H4 (cell line): ENCODE measurements around the gene NUBP2. TPM values are rescaled to one million over a fixed set of nuclear protein-coding genes. Genes with fewer than 3 reads are reported as not detected.
"Not testable (repeated sequence)": the region's sequence is repeated elsewhere in the genome, so short reads cannot be mapped to it uniquely, and the experiment has no call there.

Experiments used
- DNase-seq: peaks from one replicate; pipeline ENCODE4 v3.0.0-alpha.2; 2015; ENCODE audit warnings: low spot score
- total RNA-seq: library from RNA; depleted of rRNA; stranded (reverse); fragments of >200 nt; shearing (Covaris generic); gene quantifications from 2 replicates; pipeline ENCODE4 v1.2.3, GENCODE V29; 2014

Gene NUBP2
- total RNA-seq, 1 experiment from 2014 or later, result 38.9 TPM

DNA sequence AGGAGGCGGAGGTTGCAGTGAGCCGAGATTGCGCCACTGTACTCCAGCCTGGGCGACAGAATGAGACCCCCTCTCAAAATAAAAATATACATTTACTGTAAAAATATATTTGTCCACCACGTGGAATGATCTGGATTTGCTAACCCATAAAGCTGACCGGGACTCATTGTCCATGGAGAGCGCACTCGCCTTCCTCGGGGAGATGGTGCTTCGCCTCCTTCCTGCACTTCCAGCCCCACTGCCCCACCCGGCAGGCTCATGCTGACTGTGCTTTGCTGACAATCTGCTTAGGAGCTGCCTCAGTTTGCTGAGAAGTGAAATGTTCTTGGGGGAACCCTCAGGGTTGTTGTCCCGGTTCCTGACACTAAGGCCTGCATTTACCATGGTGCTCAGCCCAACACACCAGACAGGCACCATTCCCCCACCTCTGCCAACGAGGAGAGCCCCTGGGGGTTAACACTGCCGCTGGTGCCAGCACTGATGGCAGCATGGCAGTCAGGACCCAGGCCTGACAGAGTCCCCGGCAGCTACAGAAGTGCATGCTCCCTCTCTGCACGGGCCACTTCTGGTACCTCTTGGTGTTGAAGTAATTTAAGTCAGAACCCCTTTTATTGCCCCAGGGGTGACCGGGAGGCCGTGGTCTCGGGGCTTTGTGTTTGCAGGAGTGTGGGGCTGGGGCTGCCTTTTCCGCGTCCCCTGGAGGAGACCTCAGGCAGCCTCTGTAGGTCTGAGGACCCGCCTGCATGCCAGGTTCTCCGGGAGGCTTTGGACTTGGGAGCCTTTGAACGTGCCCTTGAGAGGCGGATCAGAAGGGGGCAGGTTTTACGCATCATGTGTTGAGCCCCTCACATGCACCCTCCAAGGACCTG lies 2.5 kb downstream of the NUBP2 start:
- DNase-seq, result no peak

GRCh38 chr16:1785846-1786170 lies 3.0 kb downstream of the NUBP2 start:
- DNase-seq, result no peak

GRCh38 chr16:1786242-1787055 lies 3.7 kb downstream of the NUBP2 start:
- no peak for DNase-seq

DNA sequence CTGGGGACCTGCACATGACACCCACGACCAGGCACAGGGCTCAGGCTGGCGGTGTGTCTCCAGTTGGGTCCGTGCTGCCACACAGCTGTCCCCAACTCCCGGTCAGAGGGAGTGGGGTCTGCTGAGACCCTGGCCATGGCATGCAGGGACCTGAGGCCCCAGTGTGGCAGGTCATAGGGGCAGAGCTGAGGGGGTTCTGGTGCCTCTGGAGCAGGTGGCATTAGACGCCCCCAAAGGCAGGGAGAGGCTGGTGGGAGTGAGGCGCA lies 4.2 kb downstream of the NUBP2 start:
- DNase-seq, result no peak

GRCh38 chr16:1787322-1788094 lies 4.7 kb downstream of the NUBP2 start:
- no peak for DNase-seq

DNA sequence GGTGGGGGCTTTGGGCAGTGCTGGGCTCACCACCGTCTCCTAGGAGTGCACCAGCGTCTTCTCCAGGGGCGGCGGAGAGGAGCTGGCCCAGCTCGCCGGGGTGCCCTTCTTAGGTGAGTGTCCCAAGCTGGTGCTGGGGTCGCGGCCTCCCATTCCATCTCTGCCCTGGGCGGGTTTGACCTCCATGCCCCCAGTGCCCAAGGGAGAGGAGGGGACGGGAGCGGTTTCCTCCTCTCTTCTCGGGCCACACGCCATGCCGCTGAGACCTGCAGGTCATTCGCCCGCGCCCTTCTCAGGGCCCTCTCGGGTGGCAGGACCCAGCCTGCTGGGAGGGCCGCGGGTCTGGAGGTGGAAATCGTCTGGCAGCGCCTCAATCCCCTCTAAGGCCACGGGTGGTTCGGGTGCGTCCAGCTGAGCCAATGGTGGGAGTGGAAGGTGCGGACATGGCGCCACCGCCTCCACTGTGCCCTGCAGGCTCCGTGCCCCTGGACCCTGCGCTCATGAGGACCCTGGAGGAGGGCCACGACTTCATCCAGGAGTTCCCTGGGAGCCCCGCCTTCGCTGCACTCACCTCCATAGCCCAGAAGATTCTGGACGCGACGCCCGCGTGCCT lies 5.4 kb downstream of the NUBP2 start:
- no peak for DNase-seq

- no peak for DNase-seq
These were observed 5.9 kb downstream of the NUBP2 start for GRCh38 chr16:1788708-1789100.

DNA sequence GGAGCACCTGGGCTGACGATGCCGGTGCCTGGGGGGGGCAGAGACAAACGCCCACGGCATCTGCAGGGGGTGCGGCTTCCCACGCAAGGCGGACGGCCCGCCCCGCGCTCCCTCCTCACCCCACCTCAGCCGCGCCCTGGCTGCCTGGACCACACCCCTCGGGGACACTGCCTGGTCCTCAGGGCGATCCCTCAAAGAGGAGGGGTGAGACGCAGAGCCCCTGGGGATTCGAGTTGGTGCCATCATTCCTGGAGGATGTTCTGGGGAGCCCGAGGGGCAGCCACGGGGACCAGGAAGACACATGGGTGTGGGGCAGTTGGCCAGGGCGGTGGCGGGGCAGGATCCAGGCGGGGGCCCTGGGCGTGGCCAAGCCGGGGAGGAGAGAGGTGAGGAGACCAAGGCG lies 6.9 kb downstream of the NUBP2 start:
- no peak for DNase-seq

DNA sequence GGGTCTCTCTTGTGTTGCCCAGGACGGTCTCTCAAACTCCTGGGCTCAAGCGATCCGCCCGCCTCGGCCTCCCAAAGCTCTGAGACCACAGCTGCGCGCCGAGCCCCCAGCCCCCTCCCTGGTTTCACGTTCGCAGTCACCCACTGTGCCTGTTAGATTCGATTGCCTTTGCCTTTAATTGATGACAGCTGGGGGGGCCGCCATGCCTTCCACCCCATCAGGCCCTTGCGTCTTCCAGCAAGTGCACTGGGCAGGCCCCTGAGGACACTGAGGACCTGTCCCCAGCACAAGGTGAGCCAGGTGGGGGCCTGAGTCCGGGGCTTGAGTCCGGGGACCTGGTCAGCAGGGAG lies 7.5 kb downstream of the NUBP2 start:
- DNase-seq, result no peak

DNA sequence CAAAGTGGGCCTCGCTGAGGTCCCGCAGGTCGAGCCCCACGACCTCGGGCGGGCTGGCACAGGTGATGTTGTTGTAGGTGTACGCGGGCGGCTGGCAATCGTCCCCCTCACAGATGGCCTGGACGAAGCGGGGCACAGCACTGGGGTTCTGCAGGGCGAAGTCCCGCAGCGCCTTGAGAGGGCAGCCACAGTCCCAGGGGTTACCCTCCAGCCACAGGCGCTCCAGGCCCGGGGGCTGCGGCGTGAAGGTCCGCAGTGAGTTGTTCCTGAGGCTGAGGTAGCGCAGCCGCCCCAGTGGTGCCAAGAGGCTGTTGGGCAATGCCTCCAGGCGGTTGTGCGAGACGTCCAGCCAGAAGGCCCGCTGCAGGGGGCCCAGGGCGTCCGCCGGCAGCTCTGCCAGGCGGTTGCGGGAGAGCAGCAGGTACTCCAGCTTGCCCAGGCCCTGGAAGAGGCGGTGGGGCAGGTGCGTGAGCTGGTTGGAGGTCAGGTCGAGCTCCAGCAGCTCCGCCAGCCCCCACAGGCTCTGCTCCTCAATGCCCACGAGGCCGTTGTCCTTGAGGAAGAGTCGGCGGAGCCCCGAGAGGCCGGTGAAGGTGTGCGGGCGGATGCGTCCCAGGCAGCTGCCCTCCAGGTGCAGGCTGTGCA lies 8.0 kb downstream of the NUBP2 start:
- no peak for DNase-seq

GRCh38 chr16:1791256-1791942 lies 8.6 kb downstream of the NUBP2 start:
- no peak for DNase-seq

- DNase-seq, result no peak
These were observed 9.4 kb downstream of the NUBP2 start for GRCh38 chr16:1791943-1792812.

- DNase-seq, result no peak
These were observed 10.2 kb downstream of the NUBP2 start for GRCh38 chr16:1792836-1793577.

DNA sequence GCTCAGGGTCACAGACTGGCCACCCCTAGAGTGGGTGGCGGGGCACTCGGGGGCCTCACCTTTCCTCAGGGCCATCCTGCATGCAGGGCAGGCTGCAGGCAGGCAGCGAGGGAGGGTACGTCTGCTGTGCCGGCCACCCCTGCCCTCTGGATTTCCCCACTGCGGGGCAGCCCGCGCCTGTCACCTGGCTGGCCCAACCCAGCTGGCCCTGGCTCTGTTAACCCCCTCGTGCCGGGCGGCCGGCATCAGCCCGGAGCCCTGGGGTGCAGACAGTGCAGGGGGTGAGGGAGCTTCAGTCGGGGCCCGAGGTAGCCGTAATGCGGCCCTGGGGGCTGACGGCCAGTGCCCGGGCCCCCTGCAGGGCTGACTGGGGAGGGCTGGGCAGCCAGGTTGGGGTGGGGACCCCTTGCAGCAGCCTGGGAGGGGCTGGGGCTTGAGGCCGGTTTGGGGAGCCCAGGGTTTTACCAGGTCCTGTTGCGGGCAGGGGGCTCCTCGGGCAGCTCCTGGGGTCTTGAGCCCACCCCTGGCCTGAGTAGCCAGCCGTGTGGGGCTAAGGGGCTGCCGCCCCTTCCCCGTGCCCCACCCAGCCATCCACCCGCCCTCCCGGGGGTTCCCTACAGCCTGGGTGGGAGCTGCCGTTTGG lies 10.9 kb downstream of the NUBP2 start, which contains the start of gene IGFALS:
TSS of gene IGFALS (minus strand) at position 128 of the 643 bp plus-strand sequence. CDS start at position 75, 53 bp downstream.
- no peak for DNase-seq

DNA sequence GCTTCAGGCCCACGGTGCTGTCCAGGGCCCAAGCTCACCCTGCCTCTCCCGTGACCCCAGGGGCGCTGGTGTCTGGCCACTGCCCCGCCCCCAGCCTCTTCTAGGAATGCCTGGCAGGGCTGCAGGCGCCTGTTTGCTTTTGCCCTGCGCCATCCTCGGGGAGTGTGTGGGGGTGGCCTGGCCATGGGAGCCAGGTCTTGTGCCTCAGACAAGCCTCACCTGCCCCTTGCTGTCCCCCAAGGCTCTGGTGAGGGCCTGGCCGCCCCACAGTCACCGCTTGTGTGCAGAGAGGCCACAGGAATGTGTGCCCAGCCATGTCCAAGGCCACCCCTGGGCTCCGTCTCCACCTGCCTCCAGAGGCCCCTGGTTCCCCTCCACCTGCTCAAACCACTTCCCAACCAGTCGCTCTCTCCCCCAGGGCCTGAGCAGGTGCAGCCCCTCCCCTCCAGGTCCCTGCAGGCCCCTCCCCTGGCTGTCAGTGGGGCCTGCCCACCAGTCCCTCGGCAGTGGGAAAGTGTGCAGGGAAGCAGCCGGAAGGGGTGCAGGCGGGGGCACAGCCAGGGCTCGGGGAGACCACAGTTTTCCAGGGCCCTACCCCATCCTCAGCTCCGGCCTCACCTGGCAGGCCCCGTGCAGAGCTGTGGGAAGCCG lies 11.6 kb downstream of the NUBP2 start:
- no peak for DNase-seq

DNA sequence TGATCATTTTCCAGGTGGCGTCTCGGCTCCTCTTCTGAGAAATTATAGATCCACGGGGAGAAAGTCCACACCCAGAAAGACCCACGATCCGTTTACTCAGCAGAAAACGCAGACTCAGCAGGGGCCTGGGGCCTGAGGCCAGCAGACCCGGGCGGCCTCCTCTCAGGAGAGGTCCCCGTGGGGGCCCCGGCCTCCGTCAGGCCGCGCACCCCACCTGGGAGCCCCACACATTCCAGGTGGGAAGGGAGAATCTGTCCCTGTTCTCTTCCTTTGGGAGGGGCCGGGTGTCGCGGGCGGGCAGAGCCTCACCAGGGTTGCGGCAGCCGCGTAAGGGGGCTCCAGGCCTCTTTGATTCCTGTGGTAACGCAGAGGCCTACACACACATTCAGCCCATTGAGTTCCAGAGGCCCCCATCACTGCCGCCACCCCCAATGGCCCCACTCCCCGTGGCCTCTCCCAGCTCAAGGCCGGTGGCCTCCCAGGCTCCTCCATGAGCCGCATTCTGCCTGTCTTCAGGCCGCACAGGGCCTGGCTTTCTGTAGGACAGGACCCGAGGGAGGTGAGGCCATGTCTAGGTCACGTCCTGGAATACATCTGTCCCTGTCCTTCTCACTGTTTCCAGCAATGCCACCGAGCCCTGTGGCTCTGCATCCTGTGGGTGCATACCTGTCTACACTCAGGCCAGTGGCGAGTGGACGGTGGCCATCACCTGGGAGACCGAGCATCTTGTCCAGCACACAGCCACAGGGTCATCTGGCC lies 12.3 kb downstream of the NUBP2 start:
- no peak for DNase-seq

DNA sequence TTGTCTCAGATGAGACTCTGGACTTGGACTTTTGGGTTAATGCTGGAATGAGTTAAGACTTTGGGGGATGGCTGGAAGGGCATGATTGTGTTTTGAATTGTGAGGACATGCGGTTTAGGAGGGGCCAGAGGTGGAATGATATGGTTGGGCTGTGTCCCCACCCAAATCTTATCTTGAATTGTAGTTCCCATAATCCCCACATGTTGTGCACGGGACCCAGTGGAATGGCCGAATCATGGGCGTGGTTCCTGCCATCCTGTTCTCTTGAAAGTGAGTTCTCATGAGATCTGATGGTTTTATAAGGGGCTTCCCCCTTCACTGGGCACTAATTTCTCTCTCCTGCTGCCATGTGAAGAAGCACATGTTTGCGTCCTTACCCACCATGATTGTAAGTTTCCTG lies 16.5 kb downstream of the NUBP2 start:
- not testable (repeated sequence) for DNase-seq

GRCh38 chr16:1800701-1801100 lies 17.9 kb downstream of the NUBP2 start:
- DNase-seq, result no peak
